GM18499 (cell line): ENCODE measurements around the gene RAB26.
"Not testable (repeated sequence)": the region's sequence is repeated elsewhere in the genome, so short reads cannot be mapped to it uniquely, and the experiment has no call there.

ENCODE experiments used
- ATAC-seq: cut with Tn5 transposase; IDR thresholded peaks from one replicate; pipeline ENCODE4 v1.9.1; 2021; ENCODE audit warnings: moderate number of reproducible peaks; ENCODE audit not compliant: insufficient read depth, unreplicated experiment

RAB26 gene

DNA sequence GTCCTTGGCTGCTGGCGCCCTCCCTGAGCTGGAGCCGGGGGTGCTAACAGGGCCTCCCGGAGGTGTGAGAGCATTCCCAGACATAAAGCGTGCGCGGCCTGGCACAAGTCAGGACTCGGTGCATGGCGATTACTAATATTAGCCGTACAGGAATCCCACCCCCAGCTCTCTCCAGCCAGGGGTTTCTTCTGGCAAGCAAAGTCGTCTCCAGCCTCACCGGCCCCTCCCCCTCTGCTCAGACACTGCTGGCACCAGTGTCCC is 43.0 kb downstream of the RAB26 start:
- no peak for ATAC-seq

DNA sequence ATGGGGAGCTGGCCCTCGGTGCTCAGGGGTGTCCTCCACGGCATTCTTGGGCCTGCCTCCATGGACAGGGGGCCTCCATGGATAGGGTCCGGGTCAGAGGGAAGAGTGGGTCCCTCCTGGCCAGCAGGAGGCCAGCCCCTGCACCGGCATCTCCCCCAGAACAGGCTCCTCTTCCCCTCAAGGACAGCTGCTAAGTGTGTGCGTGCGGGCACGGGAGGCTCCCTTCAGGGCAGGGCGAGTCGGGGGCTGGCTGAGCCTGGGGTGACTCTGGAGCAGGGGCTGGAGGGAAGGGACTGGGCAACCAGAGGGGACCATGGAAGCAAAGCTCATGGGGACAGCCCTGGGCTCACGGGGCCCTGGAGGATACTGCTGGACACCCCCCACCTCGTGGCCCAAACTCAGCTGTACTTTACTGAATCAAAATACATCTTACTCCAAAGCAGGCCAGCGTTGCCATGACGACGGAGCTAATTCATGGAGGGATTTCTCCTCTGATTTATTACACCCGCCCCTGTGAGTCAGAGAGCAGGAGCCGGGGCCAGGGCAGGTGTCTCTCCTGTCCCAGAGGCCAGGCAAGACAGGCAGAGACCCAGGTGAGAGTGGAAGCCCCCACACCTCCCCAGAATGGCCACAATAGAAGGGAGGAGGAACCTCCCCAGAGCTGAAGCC is 45.9 kb downstream of the RAB26 start:
- no peak for ATAC-seq

DNA sequence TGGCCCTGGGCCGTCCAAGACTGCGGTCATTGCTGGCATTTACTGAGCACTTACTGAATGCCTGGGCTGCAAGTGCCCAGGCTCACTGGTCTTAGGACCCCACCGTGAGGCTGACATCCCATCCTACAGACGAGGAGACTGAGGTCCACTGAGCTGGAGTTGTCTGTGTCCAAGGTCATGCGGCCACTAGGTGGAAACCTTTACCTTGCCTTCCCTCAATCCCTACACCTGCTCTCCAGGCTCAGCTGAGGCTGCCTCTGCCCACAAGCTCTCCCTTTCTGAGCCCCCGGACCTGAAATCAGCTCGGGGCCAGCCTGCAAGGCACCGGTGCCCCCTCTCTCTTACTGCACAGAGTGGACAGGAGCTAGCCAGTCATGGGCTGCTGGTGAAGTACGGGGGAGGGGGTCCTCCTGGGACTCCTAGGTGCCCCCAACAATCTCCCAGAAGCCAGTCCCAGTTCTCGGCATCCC is 46.5 kb downstream of the RAB26 start:
- ATAC-seq: no peak

DNA sequence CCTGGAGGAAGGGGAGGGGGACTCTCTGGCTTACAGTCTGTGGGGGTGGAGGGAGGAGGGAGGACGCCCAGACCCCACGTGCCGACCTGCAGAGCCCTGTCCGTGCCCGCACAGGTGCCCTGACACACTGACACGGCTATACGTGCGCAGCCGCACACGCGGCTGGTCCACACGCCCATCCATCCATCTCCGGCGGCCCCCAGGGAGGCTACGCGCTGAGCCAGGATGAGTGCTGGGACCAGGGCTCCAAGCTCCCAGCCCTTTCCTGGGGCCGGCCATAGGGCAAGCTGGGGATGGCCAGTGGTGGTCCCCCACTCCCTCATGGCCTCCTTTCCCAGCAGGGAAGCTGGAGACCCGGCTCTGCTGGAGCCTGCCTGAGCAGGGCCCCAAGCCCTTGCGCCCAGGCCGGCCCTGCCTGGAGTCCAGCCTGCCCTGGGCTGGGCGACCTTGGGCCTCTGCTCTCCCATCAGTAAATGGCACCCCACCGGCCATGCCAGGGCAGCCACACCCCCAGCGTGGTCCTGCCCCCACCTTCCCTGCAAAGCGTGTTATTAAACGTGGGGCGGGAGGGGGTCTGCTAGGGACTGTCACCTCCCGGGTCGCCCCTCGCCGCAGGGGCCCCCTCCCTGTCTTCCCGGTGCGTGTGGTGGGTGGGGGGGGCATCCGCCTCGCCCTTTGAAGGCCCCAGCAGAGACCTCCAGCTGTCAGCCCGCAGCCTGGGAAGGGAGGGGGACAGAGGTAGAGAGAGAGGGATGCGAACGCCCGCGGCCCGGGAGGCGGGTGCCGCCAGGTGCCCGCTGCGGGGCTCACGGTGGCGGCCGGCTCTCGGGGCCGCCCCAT is 47.1 kb downstream of the RAB26 start:
- no peak for ATAC-seq

DNA sequence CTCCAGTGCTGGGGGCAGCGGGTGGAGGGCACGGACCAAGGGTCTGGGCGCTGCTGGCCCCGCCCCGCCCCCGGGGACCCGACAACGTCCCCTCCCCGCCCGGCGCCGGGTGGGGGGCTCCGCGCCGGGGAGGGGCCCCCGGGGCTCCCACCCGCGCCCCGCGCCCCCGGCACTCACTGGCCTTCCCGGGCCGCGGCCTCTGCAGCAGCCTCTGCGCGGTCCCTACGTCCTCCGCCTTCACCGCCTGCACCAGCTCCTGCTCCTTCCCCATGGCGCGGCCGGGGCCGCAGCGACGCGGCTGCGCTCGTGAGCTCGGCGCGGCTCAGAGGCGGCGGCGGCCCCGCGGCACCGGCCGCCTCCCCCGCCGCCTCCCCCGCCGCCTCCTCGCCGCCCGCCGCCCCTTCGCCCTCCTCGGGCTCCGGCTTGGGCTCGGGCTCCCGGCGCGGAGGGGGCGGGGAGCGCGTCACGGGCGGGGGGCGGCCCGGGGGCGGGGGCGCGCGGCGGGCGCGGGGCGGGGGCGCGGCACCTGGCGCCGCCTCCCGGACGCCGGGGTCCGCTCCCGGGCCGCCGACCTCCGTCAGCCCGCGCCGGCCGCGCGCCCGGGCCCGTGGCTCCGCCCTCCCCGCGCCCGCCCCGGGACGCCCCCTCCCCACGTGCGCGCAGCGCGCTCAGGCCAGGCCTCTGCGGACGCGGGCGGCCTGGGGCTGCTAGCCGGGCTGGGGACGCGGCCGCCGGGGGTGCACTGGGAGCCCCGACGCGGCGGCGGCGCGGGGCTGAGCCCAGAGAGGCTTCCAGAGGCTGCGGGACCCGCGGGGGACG is 47.9 kb downstream of the RAB26 start, which contains the start of gene CASKIN1:
CASKIN1 (minus strand) TSS at position 444 of the 819 bp plus-strand sequence; CDS start at position 271, 173 bp downstream.
- ATAC-seq: no peak

DNA sequence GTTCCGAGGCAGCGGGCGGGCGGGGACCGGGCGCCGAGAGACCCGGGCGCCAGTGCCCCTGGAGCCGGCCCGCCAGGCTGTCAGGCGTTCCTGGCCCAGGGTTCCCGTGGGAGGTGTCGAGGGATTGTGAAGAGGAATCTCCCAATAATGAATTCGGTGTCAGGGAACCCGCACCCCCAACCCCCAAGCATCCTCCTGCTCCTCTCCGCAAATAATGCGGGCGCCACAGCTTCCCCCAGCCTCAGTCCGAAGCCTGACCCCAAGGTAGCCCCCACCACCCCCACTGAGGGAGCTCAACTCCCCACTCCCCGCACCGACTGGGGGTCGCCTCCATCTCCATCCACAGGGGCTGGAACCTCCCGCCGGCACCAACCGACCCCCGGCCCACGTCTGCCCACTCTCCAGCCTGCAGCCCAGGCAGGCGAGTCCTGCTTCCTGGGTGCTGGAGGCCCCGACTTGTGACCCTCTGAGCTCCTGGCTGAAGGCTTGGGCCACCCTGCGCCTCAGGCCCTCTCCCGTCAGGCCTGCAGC is 48.6 kb downstream of the RAB26 start:
- no peak for ATAC-seq

DNA sequence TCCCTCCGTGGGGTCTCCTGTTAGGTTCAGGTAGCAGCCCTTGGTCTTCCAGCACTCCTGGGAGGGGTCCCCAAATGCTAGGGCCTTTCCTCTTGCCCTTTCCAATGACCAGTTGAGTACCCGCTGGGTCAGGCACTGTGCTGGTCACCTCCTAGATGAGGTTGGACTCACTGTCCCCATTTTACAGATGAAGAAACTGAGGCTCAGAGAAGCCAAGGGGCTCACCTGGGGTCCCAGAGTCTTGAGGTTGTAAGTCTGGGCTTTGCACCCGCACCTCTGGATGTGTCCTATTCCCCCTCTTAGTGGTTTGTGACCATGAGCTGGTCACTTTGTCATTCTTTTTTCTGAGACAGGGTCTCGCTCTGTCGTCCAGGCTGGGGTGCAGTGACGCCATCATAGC is 49.3 kb downstream of the RAB26 start:
- ATAC-seq: no peak

DNA sequence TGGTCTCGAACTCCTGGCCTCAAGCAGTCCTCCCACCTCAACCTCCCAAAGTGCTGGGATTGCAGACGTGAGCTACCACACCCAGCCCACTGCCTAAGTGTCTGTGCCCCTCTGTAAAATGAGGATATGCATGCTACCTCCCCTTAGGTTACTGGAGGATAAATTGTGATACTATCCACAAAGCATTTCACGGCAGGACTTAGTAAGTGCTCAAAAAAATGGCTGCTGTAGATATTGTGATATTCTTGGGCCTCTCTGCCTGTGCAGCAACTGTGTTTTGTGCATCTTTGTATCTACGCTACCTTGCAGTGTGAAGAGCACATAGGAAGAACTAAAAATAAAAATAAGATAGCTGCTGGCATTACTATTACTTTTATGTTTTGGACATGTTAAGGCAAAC is 49.9 kb downstream of the RAB26 start:
- no peak for ATAC-seq

DNA sequence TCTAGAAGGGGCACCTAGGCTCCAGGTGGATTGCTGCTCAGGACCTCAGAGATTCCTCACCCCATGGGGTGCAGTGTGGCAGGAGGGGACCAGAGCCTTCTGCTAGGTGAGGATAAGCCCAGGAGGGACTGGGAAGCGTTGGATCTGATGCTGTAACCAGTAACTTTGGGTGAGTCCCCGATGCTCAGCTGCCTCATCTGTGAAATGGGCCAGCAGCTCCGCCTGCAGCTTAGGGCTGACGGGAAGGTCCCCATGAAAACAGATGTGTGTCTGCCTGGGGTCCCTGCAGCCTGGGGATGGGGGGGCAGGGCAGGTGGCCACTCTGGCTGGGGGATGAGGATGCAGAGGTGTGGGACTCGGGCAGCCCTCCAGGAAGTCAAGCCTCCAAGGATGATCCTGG is 50.7 kb downstream of the RAB26 start:
- ATAC-seq: no peak

DNA sequence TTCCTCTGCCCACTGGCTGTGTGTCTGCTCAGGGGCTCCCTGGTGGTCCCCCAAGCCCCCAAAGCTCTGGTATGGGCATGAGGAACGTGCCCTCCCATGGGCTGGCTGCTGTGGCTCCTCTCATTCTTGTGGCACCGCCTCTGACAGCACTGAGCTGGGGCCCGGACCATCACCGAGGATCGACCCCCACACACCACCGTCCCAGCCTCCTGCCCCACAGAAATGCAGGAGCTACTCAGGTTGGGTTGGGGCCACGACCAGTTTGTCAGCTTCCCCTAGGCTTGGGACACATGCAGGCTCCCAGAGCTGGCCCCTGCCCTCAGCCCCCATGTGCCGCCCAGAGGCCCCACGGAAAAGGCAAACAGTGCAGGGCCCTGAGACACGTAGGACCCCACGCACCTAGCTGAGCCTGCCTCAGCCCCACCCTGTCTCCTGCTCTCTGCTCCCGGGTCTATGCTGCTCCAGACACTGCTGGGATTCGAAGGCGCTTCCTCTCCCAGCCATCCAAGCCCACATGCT is 51.3 kb downstream of the RAB26 start:
- no peak for ATAC-seq

DNA sequence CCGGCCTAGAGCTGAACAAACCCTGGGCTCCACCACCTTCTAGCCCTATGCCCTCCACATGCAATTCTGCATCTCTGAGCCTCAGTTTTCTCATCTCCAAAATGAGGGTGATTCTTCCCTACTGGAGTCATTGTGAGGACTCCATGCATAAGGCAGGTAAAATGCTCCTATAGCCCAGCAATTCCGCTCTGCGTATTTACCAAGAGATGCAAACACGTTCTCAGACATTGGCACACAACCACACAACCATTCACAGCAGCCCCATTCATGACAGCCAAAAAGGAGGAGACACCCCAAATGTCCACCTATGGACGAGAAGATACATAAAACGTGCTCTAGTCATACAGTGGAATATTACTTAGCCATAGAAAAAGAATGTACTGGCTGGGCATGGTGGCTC is 51.9 kb downstream of the RAB26 start:
- no peak for ATAC-seq

DNA sequence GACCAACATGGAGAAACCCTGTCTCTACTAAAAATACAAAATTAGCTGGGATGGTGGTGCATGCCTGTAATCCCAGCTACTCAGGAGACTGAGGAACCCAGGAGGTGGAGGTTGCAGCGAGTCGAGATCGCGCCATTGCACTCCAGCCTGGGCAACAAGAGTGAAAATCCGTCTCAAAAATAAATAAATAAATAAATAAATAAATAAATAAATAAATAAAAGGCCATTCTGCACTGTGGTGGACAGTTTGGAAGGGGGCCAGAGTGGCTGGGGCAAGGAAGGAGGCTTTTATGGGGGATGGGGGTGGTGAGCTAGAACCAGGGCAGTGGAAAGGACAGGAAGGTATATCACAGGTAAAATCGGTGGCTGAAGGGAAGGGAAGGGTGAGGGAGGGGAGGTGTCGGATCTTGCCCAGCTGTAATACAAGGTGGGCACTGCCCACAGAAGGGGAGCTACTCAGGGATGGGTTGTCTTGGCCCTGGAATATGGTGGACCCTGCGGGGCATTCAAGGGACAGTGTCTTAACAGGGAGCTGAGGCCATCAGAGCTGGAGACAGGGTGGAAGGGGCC is 54.8 kb downstream of the RAB26 start:
- ATAC-seq: not testable (repeated sequence)
